K562 (cell line): ENCODE measurements around the gene GPC2. TPM values are rescaled to one million over a fixed set of nuclear protein-coding genes. Genes with fewer than 3 reads are reported as not detected.

ENCODE experiments used
- ARID4B ChIP-seq: sonication (generic); formaldehyde crosslinking; IDR thresholded peaks from 2 replicates; pipeline ENCODE4 v1.8.0; 2022; ENCODE audit warnings: mild to moderate bottlenecking, missing genetic modification reagents
- BCOR ChIP-seq: fragments of 450-650 bp; IDR thresholded peaks from 2 replicates; pipeline ENCODE4 v1.6.1; 2016
- BRD9 ChIP-seq: fragments of 450-650 bp; IDR thresholded peaks from 2 replicates; pipeline ENCODE4 v1.6.1; 2018; ENCODE audit warnings: low read depth; ENCODE audit not compliant: partially characterized antibody
- CBX8 ChIP-seq: fragments of 200-600 bp; sonication (generic); IDR thresholded peaks from 2 replicates; pipeline ENCODE4 v1.6.1; 2012; ENCODE audit warnings: borderline replicate concordance, mixed run types, low read depth, mild to moderate bottlenecking, moderate library complexity, mixed read lengths, low read length, control low read depth, inconsistent platforms; ENCODE audit not compliant: poor library complexity, severe bottlenecking; ENCODE audit errors: extremely low read depth
- E2F6 ChIP-seq, 2 experiments: IDR thresholded peaks; 2 replicates each; pipeline ENCODE4 v1.6.1; 2011; ENCODE audit warnings: borderline replicate concordance in 1 of 2, control low read depth in 1 of 2, low read depth in 1 of 2, low read length in 1 of 2, mild to moderate bottlenecking in 1 of 2, mixed read lengths in 1 of 2, moderate library complexity in 1 of 2; ENCODE audit not compliant: insufficient read depth in 1 of 2, insufficient read length in 1 of 2, poor library complexity in 1 of 2, severe bottlenecking in 1 of 2; ENCODE audit errors: extremely low read depth in 1 of 2
- FOXM1 ChIP-seq, 2 experiments: fragments of 450-650 bp in 1 of 2; sonication (generic) in 1 of 2; formaldehyde crosslinking in 1 of 2; IDR thresholded peaks; 2 replicates each; pipeline versions ENCODE4 v1.6.1 to v1.9.0; 2017 to 2022; ENCODE audit warnings: low read depth in 2 of 2, mild to moderate bottlenecking in 2 of 2, missing genetic modification reagents in 1 of 2, moderate library complexity in 1 of 2
- MTA1 ChIP-seq: fragments of 450-650 bp; IDR thresholded peaks from 2 replicates; pipeline ENCODE4 v1.6.1; 2017; ENCODE audit warnings: borderline replicate concordance
- PHF21A ChIP-seq: fragments of 450-650 bp; IDR thresholded peaks from 2 replicates; pipeline ENCODE4 v1.6.1; 2017; ENCODE audit warnings: low read depth, borderline replicate concordance
- PRDM10 ChIP-seq: fragments of 450-650 bp; IDR thresholded peaks from 2 replicates; pipeline ENCODE4 v1.6.1; 2018; ENCODE audit not compliant: partially characterized antibody
- SPI1 ChIP-seq: IDR thresholded peaks from 2 replicates; pipeline ENCODE4 v1.6.1; 2011; ENCODE audit warnings: low read depth, low read length, control low read depth, borderline replicate concordance
- THAP7 ChIP-seq: fragments of 250-450 bp; sonication (Bioruptor Pico); IDR thresholded peaks from 2 replicates; pipeline ENCODE4 v1.5.0; 2021
- XRCC3 ChIP-seq: fragments of 450-650 bp; IDR thresholded peaks from 2 replicates; pipeline ENCODE4 v1.6.1; 2017; ENCODE audit warnings: mild to moderate bottlenecking, moderate library complexity
- XRCC4 ChIP-seq: IDR thresholded peaks from one replicate; pipeline ENCODE4 v1.6.1; 2011; ENCODE audit not compliant: insufficient read depth, insufficient read length; ENCODE audit errors: extremely low read depth
- ZFP1 ChIP-seq: fragments of 450-650 bp; formaldehyde crosslinking; IDR thresholded peaks from 2 replicates; pipeline ENCODE4 v1.4.0; 2020; ENCODE audit warnings: mild to moderate bottlenecking, mixed read lengths
- ZFPM2 ChIP-seq: fragments of 250-450 bp; sonication (Bioruptor Pico); IDR thresholded peaks from 2 replicates; pipeline ENCODE4 v1.5.1; 2022; ENCODE audit warnings: mild to moderate bottlenecking
- ZNF77 ChIP-seq: fragments of 250-450 bp; sonication (Bioruptor Pico); IDR thresholded peaks from 2 replicates; pipeline ENCODE4 v1.5.0; 2020
- polyA plus RNA-seq, 8 experiments: library from polyadenylated mRNA; depleted of rRNA in 4 of 8; stranded (reverse) in 5 of 8; unstranded in 3 of 8; fragments of >200 nt; fragmentation: Nextera tagmentation in 2 of 8; fragmentation: Illumina TruSeq in 1 of 8; extraction: Ambion mirVana in 2 of 8; extraction: Trizol in 1 of 8; gene quantifications; 2 replicates each; pipeline versions ENCODE4 v1.2.1 to v1.2.3, GENCODE V29; 2011 to 2014; ENCODE audit warnings: inconsistent platforms in 1 of 8, missing spikeins in 1 of 8
- total RNA-seq, 7 experiments: library from RNA; depleted of rRNA in 6 of 7; stranded (reverse); fragments of >200 nt in 6 of 7; fragmentation: Illumina TruSeq in 2 of 7; extraction: Trizol in 2 of 7; gene quantifications; 2 replicates each; pipeline versions ENCODE4 v1.2.1 to v1.2.3, GENCODE V29; 2011 to 2021; ENCODE audit warnings: low replicate concordance in 1 of 7

Gene GPC2
- total and polyA plus RNA-seq, 9 of the 15 experiments (the other 6 are each of a cell fraction or from before 2014, with no cell fraction given), result 0.06 to 7.7 (median 1.4) TPM; not detected in 1

- TF ChIP-seq XRCC4 (no peak), ZFP1 (CRISPR knock-in tag) (no peak), BCOR (no peak), FOXM1 (IDR thresholded peaks at IDR 0.05; ENCODE audit: low read depth) (no peak), FOXM1 (CRISPR knock-in tag; IDR thresholded peaks at IDR 0.05; ENCODE audit: low read depth) (no peak), E2F6 (IDR thresholded peaks at IDR 0.05; ENCODE audit: borderline replicate concordance in 1 of 2, extremely low read depth in 1 of 2, insufficient read depth in 1 of 2, insufficient read length in 1 of 2, low read depth in 1 of 2, low read length in 1 of 2, poor library complexity in 1 of 2, severe bottlenecking in 1 of 2) (peak in 1 of 2 experiments; percentile 58), THAP7 (CRISPR knock-in tag) (0 out of 2 replicates have a peak, but pooled peaks have one; percentile 33), SPI1 (no peak), BRD9 (no peak), MTA1 (peak; percentile 74), ZNF77 (no peak), XRCC3 (no peak), PRDM10 (peak; percentile 23), PHF21A (no peak), ARID4B (CRISPR knock-in tag) (peak; percentile 66; the same call in 1 of the 2 replicates), ZFPM2 (CRISPR knock-in tag) (no peak), CBX8 (no peak)
These were observed 19.6 kb downstream of the GPC2 start (continued) for GRCh38 chr7:100157334-100158228.
